ENCODE results near the gene ASZ1. TPM values are rescaled to one million over a fixed set of nuclear protein-coding genes. Genes with fewer than 3 reads are reported as not detected.
"Not testable (repeated sequence)": the region's sequence is repeated elsewhere in the genome, so short reads cannot be mapped to it uniquely, and the experiment has no call there.

ASZ1 gene
- total RNA-seq: not detected

- no peak for ATAC-seq (replicated peaks in 1 of 2)
- peaks cover 0 to 1% of the 10 kb centered on the region in 2 donors for H3K9me3 Mint-ChIP-seq
- H3K27me3 Mint-ChIP-seq (ENCODE audit: low read depth): no peaks in the 10 kb centered on the region
- no peak for DNase-seq
- no peak within 1 kb of the TSS for H3K4me3 Mint-ChIP-seq
- no peaks in the 10 kb centered on the region for H3K36me3 Mint-ChIP-seq (ENCODE audit: insufficient read depth in 2 of 2)
- H3K4me1 Mint-ChIP-seq (ENCODE audit: low read depth): no peaks in the 10 kb centered on the region
- no peak within 1 kb of the TSS for H3K27ac Mint-ChIP-seq
These were observed at the start of gene ASZ1 for GRCh38 chr7:117427258-117427701. TSS of gene ASZ1 (minus strand) at chr7:117427493. CDS start at chr7:117427460, 33 bp downstream.

DNA sequence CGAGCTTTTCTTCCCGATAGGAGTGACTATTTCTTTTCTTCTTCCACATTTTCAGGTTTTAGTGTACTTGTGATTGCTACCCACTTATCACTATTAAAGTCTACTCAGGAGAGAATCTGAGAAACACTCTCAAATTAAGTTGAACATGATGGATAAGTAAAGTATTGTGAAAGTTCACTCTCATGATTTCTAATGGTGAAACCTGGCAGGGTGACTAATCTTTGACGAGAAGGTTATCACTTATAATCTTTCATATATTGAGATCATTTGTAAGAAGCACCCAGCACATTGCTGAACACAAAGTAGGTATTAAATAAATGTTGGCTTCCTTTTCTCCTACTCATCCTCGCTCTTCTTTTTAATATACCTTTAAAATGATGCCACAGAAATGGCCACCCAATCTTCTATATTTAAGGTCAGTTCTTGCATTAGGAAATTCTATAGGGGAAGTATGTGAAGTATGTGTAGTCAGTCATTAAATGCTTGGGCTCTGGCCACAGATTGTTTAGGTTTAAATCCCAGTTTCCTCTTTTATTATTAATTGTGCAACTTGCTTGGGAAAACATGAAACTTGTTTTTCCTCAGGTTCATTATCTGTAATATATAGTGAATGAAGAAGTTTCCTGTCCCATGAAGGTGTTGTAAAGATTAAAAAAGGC is 49.4 kb upstream of the ASZ1 start:
- H3K4me1 Mint-ChIP-seq (ENCODE audit: low read depth): no peaks in the 10 kb centered on the region
- no peak overlapping the region for H3K27ac Mint-ChIP-seq
- no peak overlapping the region for H3K4me3 Mint-ChIP-seq
- no peaks in the 10 kb centered on the region for H3K36me3 Mint-ChIP-seq (ENCODE audit: insufficient read depth in 2 of 2)
- H3K27me3 Mint-ChIP-seq (ENCODE audit: low read depth): peaks cover 46% of the 10 kb centered on the region
- ATAC-seq (replicated peaks in 1 of 2): no peak
- H3K9me3 Mint-ChIP-seq: no peaks in the 10 kb centered on the region
- DNase-seq: no peak

- peaks cover 9% of the 10 kb centered on the region for H3K27me3 Mint-ChIP-seq (ENCODE audit: low read depth)
- no peaks in the 10 kb centered on the region for H3K9me3 Mint-ChIP-seq
- no peak for ATAC-seq (replicated peaks in 1 of 2)
- H3K27ac Mint-ChIP-seq: no peak overlapping the region
- DNase-seq: no peak
- H3K36me3 Mint-ChIP-seq (ENCODE audit: insufficient read depth in 2 of 2): no peaks in the 10 kb centered on the region
- no peak overlapping the region for H3K4me3 Mint-ChIP-seq
- H3K4me1 Mint-ChIP-seq (ENCODE audit: low read depth): no peaks in the 10 kb centered on the region
These were observed 45.0 kb upstream of the ASZ1 start for GRCh38 chr7:117472335-117472734.

DNA sequence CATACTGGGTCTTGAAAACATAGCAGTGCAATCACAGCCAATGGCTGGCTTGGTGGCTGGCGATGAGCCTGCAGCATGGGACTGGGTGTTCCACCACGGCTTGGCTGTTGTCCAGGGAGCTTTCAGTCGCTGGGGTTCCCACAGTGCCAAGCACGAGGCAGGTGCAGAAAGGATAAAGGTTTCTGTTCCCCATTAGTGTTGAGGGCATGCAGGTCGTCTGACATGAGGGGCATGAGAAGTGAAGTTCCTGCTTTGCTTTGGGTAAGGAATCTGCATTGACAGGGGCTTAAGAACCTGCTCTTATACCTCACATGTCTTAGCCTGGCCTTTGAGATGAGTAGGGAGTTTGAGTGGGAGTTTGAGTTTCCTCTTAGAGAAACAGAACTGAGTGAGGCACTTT is 43.5 kb upstream of the ASZ1 start:
- no peak for DNase-seq
- Mint-ChIP-seq H3K36me3 (ENCODE audit: insufficient read depth in 2 of 2) (no peaks in the 10 kb centered on the region), H3K4me1 (ENCODE audit: low read depth) (no peaks in the 10 kb centered on the region), H3K27me3 (ENCODE audit: low read depth) (no peaks in the 10 kb centered on the region), H3K27ac (no peak overlapping the region), H3K9me3 (no peaks in the 10 kb centered on the region), H3K4me3 (no peak overlapping the region)
- ATAC-seq (replicated peaks in 1 of 2): no peak

DNA sequence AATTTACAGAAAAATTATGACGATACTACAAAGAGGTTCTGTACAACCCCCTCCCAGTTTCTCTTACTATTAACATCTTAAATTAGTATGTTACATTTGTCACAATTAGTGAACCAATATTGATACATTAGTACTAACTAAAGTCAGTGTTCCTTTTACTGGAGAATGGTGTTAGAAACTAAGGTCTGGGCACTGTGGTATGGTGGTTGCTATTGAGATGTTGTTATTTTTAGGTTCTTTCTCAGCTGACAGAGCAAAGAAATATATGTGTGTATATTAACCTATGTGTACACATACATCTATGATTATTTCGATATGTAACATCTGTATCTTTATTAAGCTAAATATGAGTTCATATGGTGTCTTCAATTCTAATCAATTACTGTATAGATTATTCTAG is 40.9 kb upstream of the ASZ1 start:
- Mint-ChIP-seq H3K27ac (no peak overlapping the region), H3K9me3 (no peaks in the 10 kb centered on the region), H3K27me3 (ENCODE audit: low read depth) (no peaks in the 10 kb centered on the region), H3K36me3 (ENCODE audit: insufficient read depth in 2 of 2) (no peaks in the 10 kb centered on the region), H3K4me1 (ENCODE audit: low read depth) (no peaks in the 10 kb centered on the region), H3K4me3 (no peak overlapping the region)
- DNase-seq (no peak), ATAC-seq (replicated peaks in 1 of 2) (no peak)

- not testable (repeated sequence) for DNase-seq; H3K27me3 Mint-ChIP-seq (ENCODE audit: low read depth); H3K27ac Mint-ChIP-seq; H3K36me3 Mint-ChIP-seq (ENCODE audit: insufficient read depth in 2 of 2); H3K9me3 Mint-ChIP-seq; H3K4me1 Mint-ChIP-seq (ENCODE audit: low read depth); ATAC-seq (replicated peaks in 1 of 2); H3K4me3 Mint-ChIP-seq
These were observed 33.5 kb upstream of the ASZ1 start for GRCh38 chr7:117460815-117461214.

- no peaks in the 10 kb centered on the region for H3K36me3 Mint-ChIP-seq (ENCODE audit: insufficient read depth in 2 of 2)
These were observed 32.4 kb upstream of the ASZ1 start for GRCh38 chr7:117459735-117460134.

DNA sequence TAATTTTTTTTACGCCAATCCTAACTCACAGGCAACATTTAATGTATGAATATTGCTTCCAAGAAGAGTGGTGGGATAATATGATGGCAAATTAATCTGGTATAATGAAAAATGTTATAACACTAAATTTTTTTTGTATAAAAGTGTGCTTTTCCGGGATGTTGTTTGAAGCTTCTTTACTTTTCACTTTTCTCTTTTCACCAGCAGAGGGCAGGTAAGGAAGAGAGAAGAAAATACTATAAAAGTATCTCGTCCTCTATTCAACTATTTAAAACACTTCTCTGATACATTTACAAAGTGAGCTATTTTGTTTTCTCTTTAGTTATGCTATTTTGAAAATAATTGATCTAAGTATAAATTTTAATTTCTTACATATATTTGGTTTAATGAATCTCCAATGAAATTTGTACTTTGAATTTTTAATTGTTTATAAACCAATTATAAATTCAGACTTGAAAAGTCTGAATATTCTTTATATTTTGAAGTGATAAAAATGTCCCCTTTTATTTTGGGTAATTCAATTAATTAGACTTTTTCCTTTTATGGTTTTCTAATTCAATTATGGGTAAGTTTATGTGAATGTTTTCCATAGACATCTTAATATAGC is 31.8 kb upstream of the ASZ1 start:
- no peak overlapping the region for H3K4me3 Mint-ChIP-seq
- no peak for ATAC-seq (replicated peaks in 1 of 2)
- no peaks in the 10 kb centered on the region for H3K27me3 Mint-ChIP-seq (ENCODE audit: low read depth)
- no peak for DNase-seq
- H3K36me3 Mint-ChIP-seq (ENCODE audit: insufficient read depth in 2 of 2): no peaks in the 10 kb centered on the region
- peaks cover 2 to 3% of the 10 kb centered on the region in 2 donors for H3K9me3 Mint-ChIP-seq
- H3K4me1 Mint-ChIP-seq (ENCODE audit: low read depth): no peaks in the 10 kb centered on the region
- no peak overlapping the region for H3K27ac Mint-ChIP-seq

More at GRCh38 chr7:117459735-117460134, 32.4 kb upstream of the ASZ1 start:
- no peaks in the 10 kb centered on the region for H3K4me1 Mint-ChIP-seq (ENCODE audit: low read depth)
- no peaks in the 10 kb centered on the region for H3K27me3 Mint-ChIP-seq (ENCODE audit: low read depth)
- no peak overlapping the region for H3K27ac Mint-ChIP-seq
- H3K4me3 Mint-ChIP-seq: no peak overlapping the region
- H3K9me3 Mint-ChIP-seq: peaks cover 2 to 3% of the 10 kb centered on the region in 2 donors
- DNase-seq: no peak
- no peak for ATAC-seq (replicated peaks in 1 of 2)

- Mint-ChIP-seq H3K27ac (no peak overlapping the region), H3K4me1 (ENCODE audit: low read depth) (no peaks in the 10 kb centered on the region), H3K4me3 (no peak overlapping the region), H3K36me3 (ENCODE audit: insufficient read depth in 2 of 2) (peaks cover 0 to 2% of the 10 kb centered on the region in 2 donors), H3K27me3 (ENCODE audit: low read depth) (no peaks in the 10 kb centered on the region), H3K9me3 (peaks cover 7 to 13% of the 10 kb centered on the region in 2 donors)
- DNase-seq: no peak
- ATAC-seq (replicated peaks in 1 of 2): no peak
These were observed 21.4 kb upstream of the ASZ1 start for GRCh38 chr7:117448655-117449054.

DNA sequence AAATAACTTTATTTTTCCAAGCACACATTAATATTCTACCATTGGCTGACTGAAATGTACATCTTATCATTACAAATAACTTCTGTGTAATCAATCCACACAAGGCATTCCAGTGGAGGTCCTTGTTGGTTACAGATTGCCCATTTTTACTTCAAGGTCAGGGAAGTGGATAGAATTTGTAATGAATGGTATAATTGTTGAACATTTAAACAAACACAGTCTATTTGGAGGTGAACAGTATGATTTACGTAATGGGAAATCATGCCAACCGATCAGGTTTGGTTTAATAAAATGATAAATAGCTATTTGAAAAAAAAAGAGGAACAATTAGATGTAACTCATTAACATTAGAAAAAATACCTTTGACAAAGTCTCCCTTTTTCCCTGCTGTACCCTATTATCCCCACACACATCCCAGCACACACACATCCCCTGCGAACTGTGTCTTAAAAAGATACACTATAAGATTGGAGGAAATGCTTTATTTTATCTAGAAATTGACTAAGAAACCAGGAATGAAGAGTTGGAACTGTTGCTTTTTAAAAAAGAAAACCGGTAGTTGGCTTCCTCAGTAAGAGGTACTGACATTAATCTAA is 19.0 kb upstream of the ASZ1 start:
- Mint-ChIP-seq H3K9me3 (peaks cover 6 to 13% of the 10 kb centered on the region in 2 donors), H3K4me1 (ENCODE audit: low read depth) (no peaks in the 10 kb centered on the region), H3K36me3 (ENCODE audit: insufficient read depth in 2 of 2) (peaks cover 0 to 2% of the 10 kb centered on the region in 2 donors), H3K27ac (no peak overlapping the region), H3K4me3 (no peak overlapping the region), H3K27me3 (ENCODE audit: low read depth) (no peaks in the 10 kb centered on the region)
- DNase-seq (no peak), ATAC-seq (replicated peaks in 1 of 2) (no peak)

DNA sequence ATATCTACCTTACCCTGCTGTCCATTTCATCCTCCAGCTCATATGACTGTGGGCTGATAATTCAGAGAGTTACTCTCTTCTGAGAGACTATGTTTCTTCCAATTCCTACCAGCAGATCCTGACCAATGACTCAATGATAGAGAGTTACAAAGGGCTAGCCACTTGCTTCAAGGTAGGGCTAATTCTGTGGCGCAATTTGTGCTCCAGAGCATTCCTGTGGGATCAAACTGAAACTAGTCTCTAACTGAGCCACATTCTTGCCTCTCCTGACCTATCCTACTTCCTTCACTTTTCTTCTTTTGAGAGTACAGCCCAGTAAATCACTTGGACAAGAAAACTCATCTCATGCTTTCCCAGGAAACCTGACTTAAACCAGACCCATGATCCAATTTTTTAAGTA is 17.9 kb upstream of the ASZ1 start:
- DNase-seq (no peak), ATAC-seq (replicated peaks in 1 of 2) (no peak)
- Mint-ChIP-seq H3K4me1 (ENCODE audit: low read depth) (no peaks in the 10 kb centered on the region), H3K36me3 (ENCODE audit: insufficient read depth in 2 of 2) (peaks cover 3% of the 10 kb centered on the region in 2 donors), H3K4me3 (no peak overlapping the region), H3K9me3 (peaks cover 8 to 9% of the 10 kb centered on the region in 2 donors), H3K27ac (no peak overlapping the region), H3K27me3 (ENCODE audit: low read depth) (no peaks in the 10 kb centered on the region)

DNA sequence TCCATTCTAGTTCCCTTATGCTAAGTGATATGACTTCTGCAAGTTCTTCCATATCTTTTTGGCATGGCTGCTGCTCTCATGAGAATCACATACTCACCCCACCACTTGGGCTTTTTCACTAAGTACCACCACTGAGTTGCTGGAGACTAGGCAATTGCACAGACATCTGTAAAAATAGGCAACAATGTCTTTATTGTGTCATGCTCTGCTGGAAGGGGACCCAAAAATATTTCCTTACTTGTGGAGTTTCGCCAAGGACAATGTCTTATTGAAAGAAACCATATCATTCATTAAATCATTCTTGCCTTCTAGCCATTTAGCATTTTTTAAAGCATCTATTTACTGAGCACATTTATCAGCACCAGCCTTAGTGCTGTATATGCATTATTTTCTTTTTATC is 17.4 kb upstream of the ASZ1 start:
- Mint-ChIP-seq H3K4me3 (no peak overlapping the region), H3K9me3 (peaks cover 5 to 6% of the 10 kb centered on the region in 2 donors), H3K27ac (no peak overlapping the region), H3K27me3 (ENCODE audit: low read depth) (no peaks in the 10 kb centered on the region), H3K4me1 (ENCODE audit: low read depth) (no peaks in the 10 kb centered on the region), H3K36me3 (ENCODE audit: insufficient read depth in 2 of 2) (peaks cover 2 to 3% of the 10 kb centered on the region in 2 donors)
- DNase-seq (no peak), ATAC-seq (replicated peaks in 1 of 2) (no peak)

DNA sequence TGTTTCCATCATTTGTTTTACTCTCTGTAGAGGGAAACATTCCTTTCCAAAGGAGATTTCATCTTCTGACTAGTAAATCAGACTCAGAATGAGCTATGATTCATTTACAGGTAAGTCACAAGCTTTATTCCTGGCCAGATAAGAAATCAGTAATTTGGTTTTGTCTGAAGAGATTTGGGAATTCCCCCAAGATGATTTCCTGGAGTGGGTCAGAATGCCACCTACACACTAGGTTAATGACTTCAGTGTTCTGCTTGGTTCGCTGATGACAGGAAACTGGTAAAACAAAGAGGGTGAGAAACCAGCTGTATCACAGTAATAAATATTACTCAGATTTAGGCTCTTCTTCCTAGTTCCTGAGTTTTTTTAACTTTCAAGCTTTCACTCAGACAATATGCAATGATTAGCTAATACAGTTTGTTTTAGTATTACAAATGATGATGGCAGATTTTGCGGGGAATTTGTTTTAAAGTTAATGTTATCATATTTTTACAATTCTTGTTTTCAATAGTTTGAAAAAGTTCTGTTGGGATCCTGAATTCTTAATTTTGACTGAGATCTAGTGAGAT is 8.3 kb upstream of the ASZ1 start:
- Mint-ChIP-seq H3K27ac (peak overlapping the region; percentile 14), H3K9me3 (peaks cover 0 to 3% of the 10 kb centered on the region in 2 donors), H3K4me3 (peak overlapping the region in 1 of 2 donors; percentile 29), H3K4me1 (ENCODE audit: low read depth) (peaks cover 9% of the 10 kb centered on the region), H3K36me3 (ENCODE audit: insufficient read depth in 2 of 2) (no peaks in the 10 kb centered on the region), H3K27me3 (ENCODE audit: low read depth) (no peaks in the 10 kb centered on the region)
- DNase-seq (peak; percentile 1), ATAC-seq (replicated peaks in 1 of 2) (peak; percentile 64 to 88)

All from activated T-cell treated with anti-CD3 and anti-CD28 coated beads, Interleukin-2, amount 50 U/mL, for 72 hours (primary cell).